K562 (cell line): Measurements from ENCODE around the gene PIGQ. TPM values are rescaled to one million over a fixed set of nuclear protein-coding genes. Genes with fewer than 3 reads are reported as not detected.

ENCODE experiments used
- ATAC-seq: fragments of 200-7000 bp; cut with Tn5 transposase; 3 replicates; pipeline ENCODE4 v1.9.1; 2020; ENCODE audit warnings: moderate library complexity
- BruUV-seq: library from RNA; stranded (reverse); fragments of 400-500 nt; replicated peaks from 2 replicates; lab custom pipeline; 2021; lab: Mats Ljungman, UMichigan
- CTCF ChIA-PET: fragments of 300-600 bp; formaldehyde crosslinking; extraction: SDS; loops from one replicate; lab custom pipeline; 2021; ENCODE audit warnings: low intra/inter-chr PET ratio; lab: Yijun Ruan, JAX
- POLR2A ChIA-PET: fragments of 300-600, 350-650 bp; sonication (Branson Sonifier 250); formaldehyde crosslinking; extraction: SDS; loops from one replicate; lab custom pipeline; 2021; ENCODE audit warnings: antibody characterized with exemption, inconsistent platforms; lab: Yijun Ruan, JAX
- DNase-seq, 4 experiments: peaks; one replicate each; pipeline versions ENCODE4 v3.0.0 to v3.0.0-alpha.2; 2011 to 2018; ENCODE audit warnings: low spot score in 3 of 4, mixed read lengths in 3 of 4; ENCODE audit errors: extremely low read depth in 1 of 4
- FAIRE-seq: peaks from 2 replicates; lab custom pipeline; 2011; peaks lifted over from hg19 to GRCh38; lab: Jason Lieb, UNC
- H2AFZ ChIP-seq: 2 replicates; pipeline ENCODE4 v1.6.0; 2011; ENCODE audit warnings: low read depth, low read length, control low read depth, inconsistent platforms
- H3K27ac ChIP-seq: fragments of 200-600 bp; 3 replicates; pipeline ENCODE4 v1.8.0; 2011; ENCODE audit warnings: low read depth, mild to moderate bottlenecking, control low read depth, inconsistent platforms, low read length, moderate library complexity, mixed read lengths; ENCODE audit errors: extremely low read depth
- H3K27me3 ChIP-seq, 2 experiments: fragments of 300-600 bp in 1 of 2; 2 replicates in 1 of 2; 3 replicates in 1 of 2; pipeline versions ENCODE4 v1.6.0 to v1.8.0; 2011; ENCODE audit warnings: inconsistent platforms in 2 of 2, low read length in 2 of 2, mild to moderate bottlenecking in 1 of 2, mixed read lengths in 1 of 2, moderate library complexity in 1 of 2; ENCODE audit not compliant: control insufficient read depth in 2 of 2, insufficient read depth in 2 of 2
- H3K36me3 ChIP-seq: fragments of 300-600 bp; 3 replicates; pipeline ENCODE4 v1.8.0; 2011; ENCODE audit warnings: mild to moderate bottlenecking, low read length, inconsistent platforms; ENCODE audit not compliant: control insufficient read depth, insufficient read depth
- H3K4me1 ChIP-seq, 2 experiments: fragments of 200-600 bp in 1 of 2; replicated peaks in 1 of 2; 2 replicates in 1 of 2; 3 replicates in 1 of 2; pipeline versions ENCODE4 v1.5.1 to v1.8.0; 2011; ENCODE audit warnings: inconsistent platforms in 2 of 2, low read length in 2 of 2, mild to moderate bottlenecking in 1 of 2, mixed read lengths in 1 of 2, moderate library complexity in 1 of 2; ENCODE audit not compliant: control insufficient read depth in 2 of 2, insufficient read depth in 2 of 2
- H3K4me2 ChIP-seq: 2 replicates; pipeline ENCODE4 v1.6.1; 2011; ENCODE audit warnings: low read length, control low read depth, inconsistent platforms, mixed read lengths; ENCODE audit not compliant: insufficient read depth
- H3K4me3 ChIP-seq: fragments of 200-600 bp; sonication (generic), shearing (Covaris generic); 2 replicates; pipeline ENCODE4 v1.5.1; 2016; ENCODE audit warnings: control low read depth, inconsistent platforms
- H3K79me2 ChIP-seq: fragments of 200-600 bp; 3 replicates; pipeline ENCODE4 v1.8.0; 2011; ENCODE audit warnings: low read length, inconsistent platforms; ENCODE audit not compliant: control insufficient read depth, insufficient read depth
- H3K9ac ChIP-seq, 2 experiments: 2 replicates each; pipeline versions ENCODE4 v1.6.0 to v1.6.1; 2011; ENCODE audit warnings: low read depth in 2 of 2, low read length in 2 of 2, control low read depth in 1 of 2, inconsistent platforms in 1 of 2, mild to moderate bottlenecking in 1 of 2, mixed read lengths in 1 of 2; ENCODE audit not compliant: insufficient read depth in 1 of 2
- H3K9me1 ChIP-seq: one replicate; pipeline ENCODE4 v1.6.0; 2011; ENCODE audit warnings: inconsistent platforms, mild to moderate bottlenecking, low read length, moderate library complexity; ENCODE audit not compliant: control insufficient read depth, insufficient read depth
- H3K9me3 ChIP-seq: replicated peaks from 2 replicates; pipeline ENCODE4 v1.5.1; 2011; ENCODE audit warnings: low read depth, low read length, inconsistent platforms; ENCODE audit not compliant: control insufficient read depth, insufficient read depth
- H4K20me1 ChIP-seq: replicated peaks from 2 replicates; pipeline ENCODE4 v1.6.1; 2011; ENCODE audit warnings: low read length, inconsistent platforms, mixed read lengths; ENCODE audit not compliant: control insufficient read depth, insufficient read depth
- L3MBTL2 ChIP-seq: fragments of 450-650 bp; IDR thresholded peaks from 2 replicates; pipeline ENCODE4 v1.6.1; 2016; ENCODE audit warnings: mild to moderate bottlenecking, moderate library complexity
- MCM2 ChIP-seq: fragments of 450-650 bp; IDR thresholded peaks from 2 replicates; pipeline ENCODE4 v1.6.1; 2017; ENCODE audit warnings: low read depth, mild to moderate bottlenecking
- MYC ChIP-seq, 2 experiments: fragments of 250-450 bp in 1 of 2; sonication (Bioruptor Pico) in 1 of 2; IDR thresholded peaks; 2 replicates each; pipeline versions ENCODE4 v1.5.1 to v1.6.1; 2012 to 2021; ENCODE audit warnings: low read depth in 2 of 2, borderline replicate concordance in 1 of 2, improper control_type of control experiment in 1 of 2, low read length in 1 of 2, mild to moderate bottlenecking in 1 of 2, moderate library complexity in 1 of 2
- POLR2G ChIP-seq: fragments of 200-400 bp; formaldehyde crosslinking; IDR thresholded peaks from 2 replicates; pipeline ENCODE4 v1.6.1; 2017; ENCODE audit warnings: low read depth, mild to moderate bottlenecking, antibody characterized with exemption, low read length, moderate library complexity
- RBFOX2 ChIP-seq: fragments of 200-400 bp; formaldehyde crosslinking; IDR thresholded peaks from 2 replicates; pipeline ENCODE4 v1.6.1; 2017; ENCODE audit warnings: low read depth, mild to moderate bottlenecking, low read length, moderate library complexity
- RBM22 ChIP-seq: fragments of 200-400 bp; formaldehyde crosslinking; IDR thresholded peaks from 2 replicates; pipeline ENCODE4 v1.6.1; 2018; ENCODE audit warnings: low read length, low read depth; ENCODE audit not compliant: poor library complexity, severe bottlenecking
- TGIF2 ChIP-seq: sonication (generic); formaldehyde crosslinking; IDR thresholded peaks from 2 replicates; pipeline ENCODE4 v1.8.1; 2022; ENCODE audit warnings: mild to moderate bottlenecking, missing genetic modification reagents, moderate library complexity
- TRIM24 ChIP-seq, 2 experiments: fragments of 450-650 bp; IDR thresholded peaks; 2 replicates each; pipeline ENCODE4 v1.6.1; 2016
- ZNF232 ChIP-seq: sonication (generic); formaldehyde crosslinking; IDR thresholded peaks from 2 replicates; pipeline ENCODE4 v1.8.0; 2022; ENCODE audit warnings: mild to moderate bottlenecking, missing genetic modification reagents
- WGBS: fragments of 100-300 bp; shearing (Covaris generic); methylation state at CpG from one replicate; pipeline ENCODE4 v1.1.6; 2016; ENCODE audit warnings: low coverage, mixed read lengths; ENCODE audit not compliant: insufficient coverage; ENCODE audit errors: missing lambda C conversion rate; 5-methylcytosine and 5-hydroxymethylcytosine counted together
- in situ Hi-C: fragments of 300-500 bp; cut with MboI; formaldehyde crosslinking; loops from 4 replicates; pipeline ENCODE4 v1.15.0; 2018; ENCODE audit warnings: inconsistent platforms, mixed read lengths
- intact Hi-C: fragments of 100-400 bp; cut with micrococcal nuclease; formaldehyde crosslinking; loops from 2 replicates; pipeline ENCODE4 v1.14.2; 2022
- polyA plus RNA-seq, 8 experiments: library from polyadenylated mRNA; depleted of rRNA in 4 of 8; stranded (reverse) in 5 of 8; unstranded in 3 of 8; fragments of >200 nt; fragmentation: Nextera tagmentation in 2 of 8; fragmentation: Illumina TruSeq in 1 of 8; extraction: Ambion mirVana in 2 of 8; extraction: Trizol in 1 of 8; gene quantifications; 2 replicates each; pipeline versions ENCODE4 v1.2.1 to v1.2.3, GENCODE V29; 2011 to 2014; ENCODE audit warnings: inconsistent platforms in 1 of 8, missing spikeins in 1 of 8
- total RNA-seq, 7 experiments: library from RNA; depleted of rRNA in 6 of 7; stranded (reverse); fragments of >200 nt in 6 of 7; fragmentation: Illumina TruSeq in 2 of 7; extraction: Trizol in 2 of 7; gene quantifications; 2 replicates each; pipeline versions ENCODE4 v1.2.1 to v1.2.3, GENCODE V29; 2011 to 2021; ENCODE audit warnings: low replicate concordance in 1 of 7
- TF ChIP-seq, protein P1 (sequence below): sonication (generic); formaldehyde crosslinking; IDR thresholded peaks from 2 replicates; pipeline ENCODE4 v1.8.0; 2022; ENCODE audit warnings: missing genetic modification reagents, mild to moderate bottlenecking, moderate library complexity, borderline replicate concordance
- TF ChIP-seq, protein P2 (sequence below): sonication (generic); formaldehyde crosslinking; IDR thresholded peaks from 2 replicates; pipeline ENCODE4 v1.8.1; 2023; ENCODE audit warnings: mild to moderate bottlenecking, missing genetic modification reagents

PIGQ gene
- total and polyA plus RNA-seq, 9 of the 15 experiments (the other 6 are each of a cell fraction or from before 2014, with no cell fraction given) = 0.20 to 49.6 (median 11.7) TPM

DNA sequence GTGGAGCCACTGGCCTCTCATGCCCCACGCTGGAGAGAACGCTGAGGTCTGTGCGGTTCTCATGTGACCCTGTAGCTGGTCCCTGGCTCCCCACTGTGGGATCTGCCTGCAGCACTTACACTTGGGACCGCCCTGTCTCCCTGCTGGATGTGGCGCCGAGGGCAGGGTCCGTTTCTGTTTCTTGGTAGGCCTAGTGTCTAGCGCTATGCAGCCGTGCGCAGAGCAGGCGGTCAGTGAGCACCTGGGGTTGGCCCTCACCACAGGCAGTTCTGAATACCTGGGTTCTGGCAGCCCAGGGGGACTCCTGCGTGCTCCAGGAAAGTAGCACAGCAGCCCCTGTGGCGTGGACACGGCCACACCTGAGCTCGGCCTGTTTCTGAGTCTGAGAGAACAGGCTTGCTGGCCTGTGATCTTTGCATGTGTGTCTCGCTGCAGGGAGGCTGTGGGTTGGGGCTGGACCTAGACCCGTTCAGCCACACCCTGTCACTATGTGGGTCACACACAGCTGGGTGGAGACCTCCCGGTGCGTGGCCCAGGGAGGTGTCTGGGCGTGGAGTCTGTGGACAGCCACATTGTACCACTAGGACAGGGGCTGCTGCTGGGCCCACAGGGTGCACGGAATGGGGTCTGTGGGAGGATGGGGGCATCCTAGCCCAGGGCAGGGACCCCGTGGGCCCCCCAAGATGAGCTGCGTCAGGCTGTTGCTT lies 39.5 kb upstream of the PIGQ start:
- no TSS peak for BruUV-seq
- Histone ChIP-seq H3K4me3 (no peak overlapping the region), H3K9me1 (peaks cover 15% of the 10 kb centered on the region), H3K27me3 (no peaks in the 10 kb centered on the region), H3K4me1 (peaks cover 27 to 77% of the 10 kb centered on the region in 2 experiments), H3K27ac (peak overlapping the region; percentile 41; the same call in 2 of the 3 replicates), H2AFZ (no peak overlapping the region), H3K9ac (peak overlapping the region in 1 of 2 experiments; percentile 95; a peak in 2 of 4 replicates), H3K4me2 (no peak overlapping the region), H3K9me3 (no peaks in the 10 kb centered on the region), H3K79me2 (peaks cover 97% of the 10 kb centered on the region), H4K20me1 (peaks cover 19% of the 10 kb centered on the region), H3K36me3 (peaks cover 36% of the 10 kb centered on the region; the same call in 1 of the 3 replicates)
- TF ChIP-seq RBM22 (peak; percentile 74), L3MBTL2 (no peak), TGIF2 (CRISPR knock-in tag) (no peak), TRIM24 (IDR thresholded peaks at IDR 0.05) (no peak), MYC (IDR thresholded peaks at IDR 0.05; ENCODE audit: low read depth, low read length) (no peak), MYC (CRISPR knock-in tag; IDR thresholded peaks at IDR 0.05; ENCODE audit: borderline replicate concordance, low read depth) (no peak), POLR2G (peak; percentile 62), ZNF232 (no peak), RBFOX2 (peak; percentile 54), MCM2 (no peak)
- TF ChIP-seq, protein P1, sequence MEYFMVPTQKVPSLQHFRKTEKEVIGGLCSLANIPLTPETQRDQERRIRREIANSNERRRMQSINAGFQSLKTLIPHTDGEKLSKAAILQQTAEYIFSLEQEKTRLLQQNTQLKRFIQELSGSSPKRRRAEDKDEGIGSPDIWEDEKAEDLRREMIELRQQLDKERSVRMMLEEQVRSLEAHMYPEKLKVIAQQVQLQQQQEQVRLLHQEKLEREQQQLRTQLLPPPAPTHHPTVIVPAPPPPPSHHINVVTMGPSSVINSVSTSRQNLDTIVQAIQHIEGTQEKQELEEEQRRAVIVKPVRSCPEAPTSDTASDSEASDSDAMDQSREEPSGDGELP (CRISPR knock-in tag) = peak; percentile 25; the same call in 1 of the 2 replicates
- TF ChIP-seq, protein P2, sequence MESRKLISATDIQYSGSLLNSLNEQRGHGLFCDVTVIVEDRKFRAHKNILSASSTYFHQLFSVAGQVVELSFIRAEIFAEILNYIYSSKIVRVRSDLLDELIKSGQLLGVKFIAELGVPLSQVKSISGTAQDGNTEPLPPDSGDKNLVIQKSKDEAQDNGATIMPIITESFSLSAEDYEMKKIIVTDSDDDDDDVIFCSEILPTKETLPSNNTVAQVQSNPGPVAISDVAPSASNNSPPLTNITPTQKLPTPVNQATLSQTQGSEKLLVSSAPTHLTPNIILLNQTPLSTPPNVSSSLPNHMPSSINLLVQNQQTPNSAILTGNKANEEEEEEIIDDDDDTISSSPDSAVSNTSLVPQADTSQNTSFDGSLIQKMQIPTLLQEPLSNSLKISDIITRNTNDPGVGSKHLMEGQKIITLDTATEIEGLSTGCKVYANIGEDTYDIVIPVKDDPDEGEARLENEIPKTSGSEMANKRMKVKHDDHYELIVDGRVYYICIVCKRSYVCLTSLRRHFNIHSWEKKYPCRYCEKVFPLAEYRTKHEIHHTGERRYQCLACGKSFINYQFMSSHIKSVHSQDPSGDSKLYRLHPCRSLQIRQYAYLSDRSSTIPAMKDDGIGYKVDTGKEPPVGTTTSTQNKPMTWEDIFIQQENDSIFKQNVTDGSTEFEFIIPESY (CRISPR knock-in tag) = peak; percentile 52
- ATAC-seq (no peak), FAIRE-seq (no peak), DNase-seq (no peak)
- ChIA-PET POLR2A (interaction anchor here (0.6 to 1.0 kb wide), 4 partner anchors 45 to 1757 kb away, joined by 3 read pairs; no protein-coding TSS in a partner anchor), CTCF (no interaction called here)
- intact Hi-C loops (no loop called here), in situ Hi-C loops (no loop called here)
- WGBS = 87% methylated on average over 21 of the region's 23 CpGs
